ENCODE measurements around the gene APOBEC3A.

GRCh38 chr22:38937036-38937435 is 20.4 kb upstream of the APOBEC3A start:
- TF ChIP-seq CTCF (IDR thresholded peaks at IDR 0.05) (no peak), POLR2A (IDR thresholded peaks at IDR 0.05) (no peak)
